A549 (cell line): ENCODE results near the gene HYAL3.

Source experiments
- CTCF ChIP-seq: fragments of >200 bp; sonication (Bioruptor Twin); formaldehyde crosslinking; IDR thresholded peaks from 3 replicates; pipeline ENCODE4 v1.5.1; 2016
- PBX3 ChIP-seq: IDR thresholded peaks from 2 replicates; pipeline ENCODE4 v1.6.1; 2012
- RNF2 ChIP-seq: fragments of 200-600 bp; sonication (generic); IDR thresholded peaks from 2 replicates; pipeline ENCODE4 v1.6.1; 2016; ENCODE audit warnings: low read depth, mild to moderate bottlenecking, antibody characterized with exemption, moderate library complexity, borderline replicate concordance

GRCh38 chr3:50248387-50248786 lies 50.8 kb downstream of the HYAL3 start:
- no peak for TF ChIP-seq PBX3
- TF ChIP-seq RNF2: no peak
- TF ChIP-seq CTCF: no peak
